ENCODE measurements around the gene TOM1L2. TPM values are rescaled to one million over a fixed set of nuclear protein-coding genes. Genes with fewer than 3 reads are reported as not detected.

The TOM1L2 gene
- total and polyA plus RNA-seq, 2 experiments from 2014 or later = 46.4 to 145 TPM

GRCh38 chr17:17819111-17819510 is 153.1 kb downstream of the TOM1L2 start:
- Histone ChIP-seq H3K4me1 (ENCODE audit: low read depth) (peaks cover 26% of the 10 kb centered on the region), H3K27ac (no peak overlapping the region), H3K36me3 (no peaks in the 10 kb centered on the region)

GRCh38 chr17:17818088-17818526 is 154.1 kb downstream of the TOM1L2 start:
- H3K36me3 ChIP-seq = no peaks in the 10 kb centered on the region
- no peak for TF ChIP-seq CTCF (IDR thresholded peaks at IDR 0.05; ENCODE audit: low read depth, low read length)

More at GRCh38 chr17:17819111-17819510, 153.1 kb downstream of the TOM1L2 start:
- Histone ChIP-seq H3K9me3 (ENCODE audit: low read depth) (no peaks in the 10 kb centered on the region), H3K4me3 (no peak overlapping the region), H3K27me3 (no peaks in the 10 kb centered on the region)
- TF ChIP-seq CTCF (IDR thresholded peaks at IDR 0.05; ENCODE audit: low read depth, low read length) = no peak
- DNase-seq (ENCODE audit: low read depth in 1 of 2, low spot score in 1 of 2) = no peak

GRCh38 chr17:17817552-17817947 is 154.7 kb downstream of the TOM1L2 start:
- DNase-seq (ENCODE audit: low read depth in 1 of 2, low spot score in 1 of 2) = no peak
- Histone ChIP-seq H3K4me1 (ENCODE audit: low read depth) (peaks cover 17% of the 10 kb centered on the region), H3K9me3 (ENCODE audit: low read depth) (no peaks in the 10 kb centered on the region)

More at GRCh38 chr17:17818088-17818526, 154.1 kb downstream of the TOM1L2 start:
- peaks cover 21% of the 10 kb centered on the region for H3K4me1 ChIP-seq (ENCODE audit: low read depth)
- no peak overlapping the region for H3K27ac ChIP-seq
- no peaks in the 10 kb centered on the region for H3K27me3 ChIP-seq
- H3K9me3 ChIP-seq (ENCODE audit: low read depth) = no peaks in the 10 kb centered on the region
- no peak overlapping the region for H3K4me3 ChIP-seq
- DNase-seq (ENCODE audit: low read depth in 1 of 2, low spot score in 1 of 2) = peak; percentile 52 to 60

GRCh38 chr17:17816831-17817551 is 155.2 kb downstream of the TOM1L2 start:
- no peak for TF ChIP-seq CTCF (IDR thresholded peaks at IDR 0.05; ENCODE audit: low read depth, low read length)
- no peaks in the 10 kb centered on the region for H3K36me3 ChIP-seq
- no peak for DNase-seq (ENCODE audit: low read depth in 1 of 2, low spot score in 1 of 2)
- no peak overlapping the region for H3K27ac ChIP-seq
- no peaks in the 10 kb centered on the region for H3K27me3 ChIP-seq
- peaks cover 16% of the 10 kb centered on the region for H3K4me1 ChIP-seq (ENCODE audit: low read depth)
- no peaks in the 10 kb centered on the region for H3K9me3 ChIP-seq (ENCODE audit: low read depth)
- H3K4me3 ChIP-seq = no peak overlapping the region

More at GRCh38 chr17:17817552-17817947, 154.7 kb downstream of the TOM1L2 start:
- Histone ChIP-seq H3K4me3 (no peak overlapping the region), H3K36me3 (no peaks in the 10 kb centered on the region), H3K27ac (no peak overlapping the region), H3K27me3 (no peaks in the 10 kb centered on the region)
- TF ChIP-seq CTCF (IDR thresholded peaks at IDR 0.05; ENCODE audit: low read depth, low read length) = no peak

GRCh38 chr17:17816240-17816814 is 155.9 kb downstream of the TOM1L2 start:
- no peak for TF ChIP-seq CTCF (IDR thresholded peaks at IDR 0.05; ENCODE audit: low read depth, low read length)
- DNase-seq (ENCODE audit: low read depth in 1 of 2, low spot score in 1 of 2) = no peak
- Histone ChIP-seq H3K9me3 (ENCODE audit: low read depth) (no peaks in the 10 kb centered on the region), H3K4me3 (no peak overlapping the region), H3K36me3 (no peaks in the 10 kb centered on the region), H3K27ac (no peak overlapping the region), H3K27me3 (no peaks in the 10 kb centered on the region), H3K4me1 (ENCODE audit: low read depth) (peaks cover 23% of the 10 kb centered on the region)

Data from cardiac muscle cell (in vitro differentiated cells and primary cell).